PC-9 (cell line): Measurements from ENCODE around the gene SDK2.

ENCODE experiments used
- EZH2 ChIP-seq: fragments of 200-600 bp; sonication (generic); IDR thresholded peaks from 2 replicates; pipeline ENCODE4 v1.8.0; 2017; ENCODE audit warnings: antibody characterized with exemption, low read depth
- TF ChIP-seq, protein P1 (sequence below): fragments of 200-600 bp; sonication (generic); conservative IDR thresholded peaks from 2 replicates; pipeline ENCODE4 v1.6.1; 2017; ENCODE audit warnings: mixed run types, antibody characterized with exemption, mild to moderate bottlenecking, moderate library complexity

DNA sequence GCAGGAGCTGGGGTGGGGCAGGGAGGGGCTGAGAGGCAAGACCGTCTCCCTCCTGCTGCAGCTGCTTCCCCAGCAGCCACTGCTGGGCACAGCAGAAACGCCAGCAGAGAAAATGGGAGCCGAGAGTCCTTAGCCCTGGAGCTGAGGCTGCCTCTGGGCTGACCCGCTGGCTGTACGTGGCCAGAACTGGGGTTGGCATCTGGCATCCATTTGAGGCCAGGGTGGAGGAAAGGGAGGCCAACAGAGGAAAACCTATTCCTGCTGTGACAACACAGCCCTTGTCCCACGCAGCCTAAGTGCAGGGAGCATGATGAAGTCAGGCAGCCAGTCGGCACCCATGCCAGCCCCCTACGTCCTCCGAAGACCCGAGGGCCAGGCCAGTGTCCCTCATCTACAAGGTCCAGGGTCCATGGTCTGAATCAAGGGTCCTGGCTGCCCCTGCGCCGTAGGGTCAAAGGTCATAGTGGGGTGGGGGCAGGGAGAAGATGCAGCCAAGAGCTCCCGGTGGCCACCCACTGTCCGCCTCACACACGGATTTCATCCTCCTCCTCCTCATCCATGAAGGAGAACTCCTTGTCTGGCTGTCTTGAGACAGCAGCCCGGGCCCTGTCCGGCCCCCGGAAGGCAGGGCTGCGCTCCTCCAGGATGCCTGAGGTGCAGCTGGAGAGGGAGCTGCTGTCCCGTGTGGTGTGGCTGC lies 359.2 kb downstream of the SDK2 start:
- TF ChIP-seq, protein P1, sequence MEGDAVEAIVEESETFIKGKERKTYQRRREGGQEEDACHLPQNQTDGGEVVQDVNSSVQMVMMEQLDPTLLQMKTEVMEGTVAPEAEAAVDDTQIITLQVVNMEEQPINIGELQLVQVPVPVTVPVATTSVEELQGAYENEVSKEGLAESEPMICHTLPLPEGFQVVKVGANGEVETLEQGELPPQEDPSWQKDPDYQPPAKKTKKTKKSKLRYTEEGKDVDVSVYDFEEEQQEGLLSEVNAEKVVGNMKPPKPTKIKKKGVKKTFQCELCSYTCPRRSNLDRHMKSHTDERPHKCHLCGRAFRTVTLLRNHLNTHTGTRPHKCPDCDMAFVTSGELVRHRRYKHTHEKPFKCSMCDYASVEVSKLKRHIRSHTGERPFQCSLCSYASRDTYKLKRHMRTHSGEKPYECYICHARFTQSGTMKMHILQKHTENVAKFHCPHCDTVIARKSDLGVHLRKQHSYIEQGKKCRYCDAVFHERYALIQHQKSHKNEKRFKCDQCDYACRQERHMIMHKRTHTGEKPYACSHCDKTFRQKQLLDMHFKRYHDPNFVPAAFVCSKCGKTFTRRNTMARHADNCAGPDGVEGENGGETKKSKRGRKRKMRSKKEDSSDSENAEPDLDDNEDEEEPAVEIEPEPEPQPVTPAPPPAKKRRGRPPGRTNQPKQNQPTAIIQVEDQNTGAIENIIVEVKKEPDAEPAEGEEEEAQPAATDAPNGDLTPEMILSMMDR = no peak
- TF ChIP-seq EZH2 = no peak
